A549 (cell line): ENCODE results near the gene NLRC3.

Experiments used
- CHD2 ChIP-seq: fragments of 150-350 bp; IDR thresholded peaks from 2 replicates; pipeline ENCODE4 v1.6.1; 2014; ENCODE audit warnings: low read length; ENCODE audit not compliant: partially characterized antibody
- CTCF ChIP-seq: fragments of >200 bp; sonication (Bioruptor Twin); formaldehyde crosslinking; IDR thresholded peaks from 3 replicates; pipeline ENCODE4 v1.5.1; 2016
- EHMT2 ChIP-seq: fragments of 200-600 bp; sonication (generic); IDR thresholded peaks from 2 replicates; pipeline ENCODE4 v1.6.1; 2016; ENCODE audit warnings: antibody characterized with exemption, low read depth, mild to moderate bottlenecking, moderate library complexity
- HES2 ChIP-seq: fragments of >200 bp; sonication (Bioruptor Twin); formaldehyde crosslinking; IDR thresholded peaks from 2 replicates; pipeline ENCODE4 v1.6.1; 2016
- HOXA7 ChIP-seq: fragments of 250-450 bp; sonication (Bioruptor Pico); IDR thresholded peaks from 2 replicates; pipeline ENCODE4 v1.5.0; 2020; ENCODE audit warnings: mild to moderate bottlenecking, moderate library complexity
- MAX ChIP-seq: IDR thresholded peaks from 2 replicates; pipeline ENCODE4 v1.6.1; 2012
- PBX3 ChIP-seq: IDR thresholded peaks from 2 replicates; pipeline ENCODE4 v1.6.1; 2012
- PHF8 ChIP-seq: fragments of 200-600 bp; sonication (generic); IDR thresholded peaks from 2 replicates; pipeline ENCODE4 v1.6.1; 2016; ENCODE audit warnings: low read depth, mild to moderate bottlenecking, antibody characterized with exemption, moderate library complexity, borderline replicate concordance
- POLR2A ChIP-seq: IDR thresholded peaks from 2 replicates; pipeline ENCODE4 v1.6.1; 2012; ENCODE audit warnings: mild to moderate bottlenecking, low read length
- POLR2AphosphoS2 ChIP-seq: conservative IDR thresholded peaks from 2 replicates; pipeline ENCODE4 v1.6.1; 2012; ENCODE audit warnings: low read length, improper control_type of control experiment, inconsistent platforms
- REST ChIP-seq: fragments of 200-600 bp; sonication (generic); IDR thresholded peaks from 2 replicates; pipeline ENCODE4 v1.6.1; 2016; ENCODE audit warnings: antibody characterized with exemption, mild to moderate bottlenecking, moderate library complexity
- SMC3 ChIP-seq: fragments of >200 bp; sonication (Bioruptor Twin); formaldehyde crosslinking; IDR thresholded peaks from 3 replicates; pipeline ENCODE4 v1.6.1; 2018; ENCODE audit warnings: inconsistent platforms
- SREBF2 ChIP-seq: fragments of 450-650 bp; IDR thresholded peaks from 2 replicates; pipeline ENCODE4 v1.6.1; 2014; ENCODE audit warnings: mild to moderate bottlenecking, moderate library complexity

GRCh38 chr16:3584412-3584811 lies 7.2 kb upstream of the NLRC3 start:
- TF ChIP-seq CTCF (no peak), SMC3 (no peak), POLR2A (no peak), REST (no peak), HES2 (no peak), SREBF2 (no peak), POLR2AphosphoS2 (no peak), EHMT2 (no peak), PHF8 (no peak), HOXA7 (CRISPR knock-in tag) (no peak), CHD2 (no peak), MAX (no peak), PBX3 (no peak)
